ENCODE results near the gene MUS81. TPM values are rescaled to one million over a fixed set of nuclear protein-coding genes. Genes with fewer than 3 reads are reported as not detected.

MUS81 gene
- total RNA-seq, 1 donor from 2014 or later = 63.6 TPM

DNA sequence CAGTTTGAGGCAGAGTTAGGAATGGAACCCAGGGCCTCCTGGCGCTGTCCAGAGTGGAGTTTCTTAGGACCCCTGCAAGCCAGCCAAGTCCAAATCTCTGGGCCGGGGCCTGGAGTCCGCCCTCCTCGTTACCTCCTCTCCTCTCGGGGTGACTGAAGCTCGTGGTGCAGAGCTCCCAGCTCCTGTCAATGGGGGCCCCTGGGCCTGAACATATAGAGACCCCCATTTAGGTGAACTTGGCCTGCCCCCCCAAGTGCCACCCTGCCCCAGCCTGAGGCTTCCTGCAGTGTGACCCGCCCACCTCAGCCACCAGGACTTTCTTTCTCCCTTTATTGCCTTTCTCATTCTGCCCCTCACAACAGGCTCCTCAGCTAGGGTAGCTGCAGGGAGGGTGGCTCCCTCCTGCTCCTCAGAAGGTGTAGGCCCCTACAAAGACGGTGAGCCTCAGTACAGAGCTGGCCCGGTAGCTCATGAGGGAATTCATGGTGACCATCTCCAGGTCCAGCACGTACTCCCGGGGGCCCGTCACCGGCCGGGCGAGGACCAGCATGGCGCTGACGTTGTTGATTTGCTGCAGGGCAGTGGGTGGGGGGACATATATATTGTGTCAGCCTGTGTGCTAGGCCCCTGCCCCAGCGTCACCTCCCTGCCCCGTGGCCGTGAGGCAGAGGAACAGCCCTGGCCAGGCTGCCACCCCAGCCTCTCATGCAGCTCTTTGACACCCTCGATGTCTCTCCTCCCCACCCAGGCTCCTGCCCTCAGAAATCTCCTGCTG, 6.5 kb downstream of the MUS81 start:
- Histone ChIP-seq H3K27me3 (ENCODE audit: control insufficient read depth, insufficient read depth, low read length) (no peaks in the 10 kb centered on the region), H3K36me3 (ENCODE audit: control insufficient read depth, insufficient read depth, low read length) (peaks cover 6% of the 10 kb centered on the region), H3K4me3 (ENCODE audit: low read depth, low read length) (no peak overlapping the region)
- no peak for DNase-seq (ENCODE audit: low read depth)
- TF ChIP-seq CTCF (IDR thresholded peaks at IDR 0.05; ENCODE audit: insufficient read depth, low read length, poor library complexity, severe bottlenecking) = no peak

GRCh38 chr11:65867284-65868071, 7.2 kb downstream of the MUS81 start:
- Histone ChIP-seq H3K4me3 (ENCODE audit: low read depth, low read length) (no peak overlapping the region), H3K36me3 (ENCODE audit: control insufficient read depth, insufficient read depth, low read length) (peaks cover 6% of the 10 kb centered on the region), H3K27me3 (ENCODE audit: control insufficient read depth, insufficient read depth, low read length) (no peaks in the 10 kb centered on the region)
- DNase-seq (ENCODE audit: low read depth) = no peak
- TF ChIP-seq CTCF (IDR thresholded peaks at IDR 0.05; ENCODE audit: insufficient read depth, low read length, poor library complexity, severe bottlenecking) = no peak

DNA sequence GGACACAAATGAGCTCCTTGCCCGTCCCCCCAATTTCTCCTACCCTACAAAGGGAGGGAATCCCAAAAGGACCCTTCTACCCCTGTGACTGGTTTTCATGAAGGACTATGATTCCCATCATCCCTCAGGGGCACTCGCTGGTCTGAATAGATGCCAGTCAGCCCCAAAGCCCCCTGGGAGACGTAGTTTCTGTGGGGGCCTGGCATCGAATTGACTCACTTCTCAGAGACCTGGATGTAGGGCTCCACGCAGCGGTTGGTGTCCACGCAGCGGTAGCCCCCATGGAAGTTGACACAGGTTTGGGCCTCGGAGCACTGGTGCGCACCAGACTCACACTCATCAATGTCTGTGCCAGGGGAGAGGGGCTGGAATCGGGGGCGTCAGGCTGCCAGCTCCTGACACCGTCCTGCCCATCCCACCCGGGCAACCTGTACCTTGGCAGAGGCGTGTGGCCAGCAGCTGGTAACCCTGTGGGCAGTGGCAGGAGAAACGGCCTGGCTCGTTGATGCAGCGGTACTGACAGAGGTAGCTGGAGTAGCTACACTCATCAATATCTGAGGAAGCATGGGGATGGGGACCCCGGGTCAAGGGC, 7.9 kb downstream of the MUS81 start:
- H3K36me3 ChIP-seq (ENCODE audit: control insufficient read depth, insufficient read depth, low read length) = peaks cover 6% of the 10 kb centered on the region
- no peaks in the 10 kb centered on the region for H3K27me3 ChIP-seq (ENCODE audit: control insufficient read depth, insufficient read depth, low read length)
- no peak for DNase-seq (ENCODE audit: low read depth)
- no peak for TF ChIP-seq CTCF (IDR thresholded peaks at IDR 0.05; ENCODE audit: insufficient read depth, low read length, poor library complexity, severe bottlenecking)
- H3K4me3 ChIP-seq (ENCODE audit: low read depth, low read length) = no peak overlapping the region

DNA sequence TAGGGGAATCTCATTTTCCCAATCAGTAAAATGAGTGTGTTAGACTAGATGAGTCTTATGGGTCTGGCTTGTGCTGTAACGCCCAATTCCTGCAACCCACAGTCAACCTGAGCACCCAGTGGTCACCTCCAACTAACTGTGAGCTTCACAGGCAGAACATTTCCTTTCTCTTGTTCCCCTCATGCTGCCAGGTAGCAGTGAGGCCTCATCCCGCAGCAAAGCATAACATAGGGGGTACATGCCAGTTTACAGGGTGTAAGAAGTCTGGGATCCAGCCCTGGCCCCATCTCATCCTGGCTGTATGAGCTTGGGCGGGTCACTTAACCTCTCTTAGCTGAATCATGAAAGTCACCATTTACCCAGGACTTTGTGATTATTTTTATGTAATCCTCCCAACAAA, 8.7 kb downstream of the MUS81 start:
- Histone ChIP-seq H3K36me3 (ENCODE audit: control insufficient read depth, insufficient read depth, low read length) (peaks cover 6% of the 10 kb centered on the region), H3K27me3 (ENCODE audit: control insufficient read depth, insufficient read depth, low read length) (no peaks in the 10 kb centered on the region), H3K4me3 (ENCODE audit: low read depth, low read length) (no peak overlapping the region)
- no peak for DNase-seq (ENCODE audit: low read depth)
- no peak for TF ChIP-seq CTCF (IDR thresholded peaks at IDR 0.05; ENCODE audit: insufficient read depth, low read length, poor library complexity, severe bottlenecking)

- H3K27me3 ChIP-seq (ENCODE audit: control insufficient read depth, insufficient read depth, low read length) = no peaks in the 10 kb centered on the region
- DNase-seq (ENCODE audit: low read depth) = no peak
- TF ChIP-seq CTCF (IDR thresholded peaks at IDR 0.05; ENCODE audit: insufficient read depth, low read length, poor library complexity, severe bottlenecking) = no peak
- H3K36me3 ChIP-seq (ENCODE audit: control insufficient read depth, insufficient read depth, low read length) = peaks cover 6% of the 10 kb centered on the region
- no peak overlapping the region for H3K4me3 ChIP-seq (ENCODE audit: low read depth, low read length)
Observed at GRCh38 chr11:65869643-65870306, 9.5 kb downstream of the MUS81 start.
